Measurements from ENCODE around the gene SAGE1.

DNA sequence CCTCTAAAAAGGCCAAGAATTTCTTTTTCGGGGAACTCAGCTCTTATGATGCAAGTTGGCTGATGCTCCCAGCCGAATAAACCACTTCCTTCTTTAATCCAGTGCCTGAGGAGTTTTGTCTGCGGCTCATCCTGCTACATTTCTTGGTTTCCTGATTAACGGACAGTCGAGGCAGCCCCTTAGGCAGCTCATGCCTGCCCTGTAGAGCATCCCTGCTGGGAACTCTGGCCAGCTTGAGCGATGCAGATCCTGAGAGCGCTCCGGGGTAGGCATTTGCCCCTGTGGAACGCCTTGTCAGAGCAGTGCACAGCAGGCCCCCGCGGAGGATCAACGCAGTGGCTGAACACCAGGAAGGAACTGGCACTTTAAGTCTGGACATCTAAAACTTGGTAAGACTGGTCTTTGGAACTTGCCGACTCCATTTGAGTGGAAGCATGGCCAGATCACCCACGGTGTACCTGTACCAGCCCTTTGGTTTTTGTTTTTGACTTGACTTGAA lies 3.4 kb upstream of the SAGE1 start:
- TF ChIP-seq CTCF (IDR thresholded peaks at IDR 0.05; ENCODE audit: poor library complexity, severe bottlenecking) (no peak), POLR2AphosphoS5 (IDR thresholded peaks at IDR 0.05) (no peak)
- TF ChIP-seq, protein P1, sequence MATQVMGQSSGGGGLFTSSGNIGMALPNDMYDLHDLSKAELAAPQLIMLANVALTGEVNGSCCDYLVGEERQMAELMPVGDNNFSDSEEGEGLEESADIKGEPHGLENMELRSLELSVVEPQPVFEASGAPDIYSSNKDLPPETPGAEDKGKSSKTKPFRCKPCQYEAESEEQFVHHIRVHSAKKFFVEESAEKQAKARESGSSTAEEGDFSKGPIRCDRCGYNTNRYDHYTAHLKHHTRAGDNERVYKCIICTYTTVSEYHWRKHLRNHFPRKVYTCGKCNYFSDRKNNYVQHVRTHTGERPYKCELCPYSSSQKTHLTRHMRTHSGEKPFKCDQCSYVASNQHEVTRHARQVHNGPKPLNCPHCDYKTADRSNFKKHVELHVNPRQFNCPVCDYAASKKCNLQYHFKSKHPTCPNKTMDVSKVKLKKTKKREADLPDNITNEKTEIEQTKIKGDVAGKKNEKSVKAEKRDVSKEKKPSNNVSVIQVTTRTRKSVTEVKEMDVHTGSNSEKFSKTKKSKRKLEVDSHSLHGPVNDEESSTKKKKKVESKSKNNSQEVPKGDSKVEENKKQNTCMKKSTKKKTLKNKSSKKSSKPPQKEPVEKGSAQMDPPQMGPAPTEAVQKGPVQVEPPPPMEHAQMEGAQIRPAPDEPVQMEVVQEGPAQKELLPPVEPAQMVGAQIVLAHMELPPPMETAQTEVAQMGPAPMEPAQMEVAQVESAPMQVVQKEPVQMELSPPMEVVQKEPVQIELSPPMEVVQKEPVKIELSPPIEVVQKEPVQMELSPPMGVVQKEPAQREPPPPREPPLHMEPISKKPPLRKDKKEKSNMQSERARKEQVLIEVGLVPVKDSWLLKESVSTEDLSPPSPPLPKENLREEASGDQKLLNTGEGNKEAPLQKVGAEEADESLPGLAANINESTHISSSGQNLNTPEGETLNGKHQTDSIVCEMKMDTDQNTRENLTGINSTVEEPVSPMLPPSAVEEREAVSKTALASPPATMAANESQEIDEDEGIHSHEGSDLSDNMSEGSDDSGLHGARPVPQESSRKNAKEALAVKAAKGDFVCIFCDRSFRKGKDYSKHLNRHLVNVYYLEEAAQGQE (IDR thresholded peaks at IDR 0.05; ENCODE audit: borderline replicate concordance), result no peak
